Adrenal gland (tissue), 5 donors: ENCODE data around the gene GRB10.
"Not testable (repeated sequence)": the region's sequence is repeated elsewhere in the genome, so short reads cannot be mapped to it uniquely, and the experiment has no call there.

Experiments
- POLR2A ChIP-seq, 2 donors: fragments of 450-650 bp; IDR thresholded peaks; one replicate each; pipeline ENCODE4 v1.6.1; 2017; ENCODE audit warnings: antibody characterized with exemption in 2 of 2, mild to moderate bottlenecking in 2 of 2, moderate library complexity in 1 of 2
- TF ChIP-seq, protein P1 (sequence below), 6 experiments: fragments of 450-650 bp in 4 of 6; fragments of 200-600 bp in 2 of 6; sonication (generic) in 1 of 6; IDR thresholded peaks; 1 replicate in 5 of 6; 2 replicates in 1 of 6; pipeline versions ENCODE4 v1.5.1 to v1.8.0; 2016 to 2021; ENCODE audit warnings: antibody characterized with exemption in 6 of 6, mild to moderate bottlenecking in 2 of 6, moderate library complexity in 1 of 6
- donor health status: DM: no; HTN: no; CAD: no.

GRCh38 chr7:50582271-50582670 is 200.4 kb downstream of the GRB10 start:
- TF ChIP-seq POLR2A (IDR thresholded peaks at IDR 0.05): not testable (repeated sequence)
- TF ChIP-seq, protein P1, sequence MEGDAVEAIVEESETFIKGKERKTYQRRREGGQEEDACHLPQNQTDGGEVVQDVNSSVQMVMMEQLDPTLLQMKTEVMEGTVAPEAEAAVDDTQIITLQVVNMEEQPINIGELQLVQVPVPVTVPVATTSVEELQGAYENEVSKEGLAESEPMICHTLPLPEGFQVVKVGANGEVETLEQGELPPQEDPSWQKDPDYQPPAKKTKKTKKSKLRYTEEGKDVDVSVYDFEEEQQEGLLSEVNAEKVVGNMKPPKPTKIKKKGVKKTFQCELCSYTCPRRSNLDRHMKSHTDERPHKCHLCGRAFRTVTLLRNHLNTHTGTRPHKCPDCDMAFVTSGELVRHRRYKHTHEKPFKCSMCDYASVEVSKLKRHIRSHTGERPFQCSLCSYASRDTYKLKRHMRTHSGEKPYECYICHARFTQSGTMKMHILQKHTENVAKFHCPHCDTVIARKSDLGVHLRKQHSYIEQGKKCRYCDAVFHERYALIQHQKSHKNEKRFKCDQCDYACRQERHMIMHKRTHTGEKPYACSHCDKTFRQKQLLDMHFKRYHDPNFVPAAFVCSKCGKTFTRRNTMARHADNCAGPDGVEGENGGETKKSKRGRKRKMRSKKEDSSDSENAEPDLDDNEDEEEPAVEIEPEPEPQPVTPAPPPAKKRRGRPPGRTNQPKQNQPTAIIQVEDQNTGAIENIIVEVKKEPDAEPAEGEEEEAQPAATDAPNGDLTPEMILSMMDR (IDR thresholded peaks at IDR 0.05): not testable (repeated sequence)
